Stimulated activated effector memory CD8-positive, alpha-beta T cell treated with anti-CD3 and anti-CD28 coated beads, Interleukin-12 subunit alpha, Interleukin-12 subunit beta, amount 100 ng/mL, for 72 hours (primary cell): ENCODE measurements around the gene PPM1F.

Source experiments
- ATAC-seq: fragments of 150-1000 bp; cut with Tn5 transposase; 2 replicates; pipeline ENCODE4 v1.10.0; 2021
- DNase-seq, 2 donors: peaks; one replicate each; pipeline ENCODE4 v3.0.0; 2021 to 2022; ENCODE audit warnings: low spot score in 2 of 2
- H3K27ac Mint-ChIP-seq: one replicate; pipeline ENCODE4 v1.8.0; 2022; ENCODE audit warnings: mild to moderate bottlenecking, mixed read lengths
- H3K36me3 Mint-ChIP-seq: one replicate; pipeline ENCODE4 v1.8.0; 2022; ENCODE audit warnings: mild to moderate bottlenecking, mixed read lengths
- H3K4me1 Mint-ChIP-seq: one replicate; pipeline ENCODE4 v1.8.0; 2022; ENCODE audit warnings: mixed read lengths
- H3K4me3 Mint-ChIP-seq: one replicate; pipeline ENCODE4 v1.8.0; 2022; ENCODE audit warnings: mild to moderate bottlenecking, mixed read lengths
- H3K9me3 Mint-ChIP-seq: one replicate; pipeline ENCODE4 v1.8.0; 2022; ENCODE audit warnings: mixed read lengths

PPM1F gene, protein sequence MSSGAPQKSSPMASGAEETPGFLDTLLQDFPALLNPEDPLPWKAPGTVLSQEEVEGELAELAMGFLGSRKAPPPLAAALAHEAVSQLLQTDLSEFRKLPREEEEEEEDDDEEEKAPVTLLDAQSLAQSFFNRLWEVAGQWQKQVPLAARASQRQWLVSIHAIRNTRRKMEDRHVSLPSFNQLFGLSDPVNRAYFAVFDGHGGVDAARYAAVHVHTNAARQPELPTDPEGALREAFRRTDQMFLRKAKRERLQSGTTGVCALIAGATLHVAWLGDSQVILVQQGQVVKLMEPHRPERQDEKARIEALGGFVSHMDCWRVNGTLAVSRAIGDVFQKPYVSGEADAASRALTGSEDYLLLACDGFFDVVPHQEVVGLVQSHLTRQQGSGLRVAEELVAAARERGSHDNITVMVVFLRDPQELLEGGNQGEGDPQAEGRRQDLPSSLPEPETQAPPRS

DNA sequence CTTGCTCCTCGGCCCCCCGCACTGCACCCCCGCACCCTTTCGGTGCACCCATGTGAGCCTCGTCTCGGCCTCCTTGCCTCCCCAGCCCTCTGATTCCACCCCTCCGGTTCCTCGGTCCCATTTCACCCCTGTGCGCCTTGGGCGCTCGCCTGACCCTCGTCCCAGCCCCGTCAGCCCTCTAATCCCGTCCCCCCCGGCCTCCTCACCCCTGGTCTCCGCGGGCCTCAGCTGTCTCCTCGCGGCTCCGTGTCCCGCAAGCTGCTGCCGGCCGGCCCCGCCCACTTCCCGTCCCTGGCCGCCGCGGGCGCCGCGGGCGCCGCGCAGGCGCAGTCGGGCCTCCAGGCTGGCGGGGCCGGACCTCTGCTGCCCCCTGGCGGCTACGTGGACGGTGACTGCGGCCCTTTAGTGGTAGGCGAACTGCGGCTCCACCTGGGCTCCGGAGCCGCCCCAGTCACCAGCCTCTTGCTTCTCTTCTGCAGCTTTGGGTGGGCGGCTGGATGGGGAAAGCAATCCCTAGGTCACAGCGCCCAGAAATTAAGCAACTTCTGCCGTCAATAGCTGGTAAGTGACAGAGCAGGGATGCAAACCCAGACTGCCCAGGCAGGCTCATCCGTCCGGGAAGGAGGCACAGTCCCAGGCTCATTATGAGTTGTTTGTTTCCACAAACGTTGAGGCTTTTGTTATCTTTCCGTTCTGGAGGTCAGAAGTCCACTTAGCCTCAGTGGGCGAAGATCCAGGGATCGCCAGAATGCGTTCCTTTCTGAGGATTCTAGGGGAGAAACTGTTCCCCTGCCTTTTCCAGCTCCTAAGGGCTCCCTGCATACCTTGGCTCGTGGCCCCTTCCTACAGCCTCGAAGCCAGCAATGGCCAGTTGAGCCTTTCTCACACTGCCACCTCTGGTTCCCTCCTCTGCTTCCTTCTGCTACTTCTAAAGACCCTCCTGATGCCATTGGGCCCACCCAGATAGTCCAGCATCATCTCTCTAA, at the start of gene PPM1F:
Gene PPM1F, minus strand, starts transcription at position 263 of the 986 bp plus-strand sequence. CDS start 6,800 bp downstream, outside the sequence.
- H3K9me3 Mint-ChIP-seq = no peaks in the 10 kb centered on the region
- peak within 1 kb of the TSS; percentile 61 for H3K27ac Mint-ChIP-seq
- peaks cover 6% of the 10 kb centered on the region for H3K36me3 Mint-ChIP-seq
- peak within 1 kb of the TSS; percentile 73 for H3K4me3 Mint-ChIP-seq
- DNase-seq (peak; percentile 97 to 99), ATAC-seq (peak; percentile 87)
- H3K4me1 Mint-ChIP-seq = peaks cover 31% of the 10 kb centered on the region

DNA sequence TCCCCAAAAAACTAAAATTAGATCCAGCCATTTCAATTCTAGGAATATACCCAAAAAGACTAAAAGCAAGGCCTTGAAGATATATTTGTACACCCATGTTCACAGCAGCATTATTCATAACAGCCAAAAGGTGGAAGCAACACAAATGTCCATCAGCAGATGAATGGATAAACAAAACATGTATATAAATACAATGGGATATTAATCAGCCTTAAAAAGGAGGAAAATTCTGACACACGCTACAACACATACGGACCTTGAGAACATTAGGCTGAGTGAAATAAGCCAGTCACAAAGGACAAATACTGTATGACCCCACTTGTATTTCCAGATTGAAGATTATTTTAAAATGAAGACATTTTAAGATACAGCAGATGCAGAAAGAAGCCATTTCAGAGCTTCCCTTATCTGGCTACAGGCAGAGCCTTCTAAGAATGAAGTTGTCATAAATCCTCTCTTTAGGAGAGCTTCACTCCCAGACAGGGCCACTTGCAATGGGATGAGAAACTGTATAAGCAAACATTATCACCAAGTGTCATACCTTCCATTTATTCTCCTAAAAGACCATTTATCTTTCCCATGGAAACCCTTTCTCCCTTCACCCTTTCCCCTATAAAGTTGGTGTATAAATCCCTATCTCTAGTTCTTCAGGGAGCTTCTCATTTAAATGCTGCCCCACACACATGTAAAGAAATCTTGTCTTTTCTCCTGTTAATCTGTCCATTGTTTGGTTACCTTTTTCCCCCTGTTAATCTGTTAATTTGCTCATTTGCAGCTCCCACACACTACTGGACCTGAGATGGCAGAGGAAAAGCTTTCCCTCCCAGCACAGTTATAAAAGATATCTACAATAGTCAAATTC, 49.2 kb upstream of the PPM1F start:
- ATAC-seq = no peak
- Mint-ChIP-seq H3K4me1 (no peaks in the 10 kb centered on the region), H3K27ac (no peak overlapping the region), H3K36me3 (no peaks in the 10 kb centered on the region), H3K4me3 (no peak overlapping the region), H3K9me3 (no peaks in the 10 kb centered on the region)
- DNase-seq = no peak

DNA sequence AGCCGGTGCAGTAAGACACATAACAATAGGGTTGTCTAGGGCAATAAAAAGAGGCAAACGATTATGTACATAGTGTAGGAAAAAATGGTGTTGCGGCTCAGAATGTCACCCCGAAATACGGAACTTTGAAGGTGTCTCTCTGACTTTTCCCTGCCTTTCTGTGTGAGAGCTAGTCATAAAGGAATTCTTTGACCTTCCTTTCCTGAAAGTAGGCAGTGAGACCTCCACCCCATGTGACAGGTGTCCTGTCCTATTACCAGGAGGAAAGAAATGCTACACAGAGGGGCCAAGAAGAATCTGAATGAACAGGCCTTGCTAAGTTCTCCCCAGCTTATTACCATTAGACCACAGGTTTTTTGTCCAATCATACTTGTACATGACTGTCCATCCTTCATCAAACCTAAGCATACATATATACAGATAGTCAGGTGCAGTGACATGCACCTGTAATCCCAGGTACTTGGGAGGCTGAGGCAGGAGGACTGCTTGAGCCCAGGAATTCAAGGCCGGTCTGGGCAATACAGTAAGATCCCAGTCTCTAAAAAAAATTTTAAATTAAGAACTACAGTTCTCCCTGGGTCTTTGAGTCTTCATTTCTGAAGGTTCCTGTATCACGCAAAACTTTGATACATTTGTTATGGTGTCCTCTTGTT, 46.1 kb upstream of the PPM1F start:
- Mint-ChIP-seq H3K36me3 (no peaks in the 10 kb centered on the region), H3K27ac (no peak overlapping the region), H3K4me3 (no peak overlapping the region), H3K9me3 (no peaks in the 10 kb centered on the region), H3K4me1 (no peaks in the 10 kb centered on the region)
- no peak for ATAC-seq
- no peak for DNase-seq

DNA sequence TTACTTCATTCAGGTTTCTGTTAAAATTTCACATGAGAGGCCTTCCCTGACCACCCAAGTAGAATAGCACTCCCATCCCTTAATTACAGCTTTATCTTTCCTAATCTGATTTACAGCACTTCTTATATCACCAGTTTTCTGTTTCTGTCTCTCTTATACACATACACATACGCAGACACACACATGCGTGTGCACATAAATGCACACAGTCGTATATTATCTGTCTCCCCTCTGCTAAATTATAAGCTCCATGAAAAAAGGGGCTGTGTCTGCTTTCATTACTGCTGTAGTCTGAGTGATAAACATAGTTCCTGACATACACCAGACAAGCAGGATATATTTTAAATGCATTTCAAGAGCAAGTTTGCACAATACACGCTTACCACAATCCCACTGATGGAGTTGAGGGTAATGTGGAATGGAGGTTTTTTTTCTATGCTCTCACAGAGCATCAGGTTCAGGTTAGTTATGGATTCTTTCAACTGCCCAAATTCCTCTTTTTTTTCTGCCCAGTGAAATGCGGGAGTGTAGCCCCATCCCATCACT, 43.6 kb upstream of the PPM1F start:
- Mint-ChIP-seq H3K4me1 (no peaks in the 10 kb centered on the region), H3K36me3 (no peaks in the 10 kb centered on the region), H3K27ac (no peak overlapping the region), H3K4me3 (no peak overlapping the region), H3K9me3 (no peaks in the 10 kb centered on the region)
- ATAC-seq (no peak), DNase-seq (no peak)

DNA sequence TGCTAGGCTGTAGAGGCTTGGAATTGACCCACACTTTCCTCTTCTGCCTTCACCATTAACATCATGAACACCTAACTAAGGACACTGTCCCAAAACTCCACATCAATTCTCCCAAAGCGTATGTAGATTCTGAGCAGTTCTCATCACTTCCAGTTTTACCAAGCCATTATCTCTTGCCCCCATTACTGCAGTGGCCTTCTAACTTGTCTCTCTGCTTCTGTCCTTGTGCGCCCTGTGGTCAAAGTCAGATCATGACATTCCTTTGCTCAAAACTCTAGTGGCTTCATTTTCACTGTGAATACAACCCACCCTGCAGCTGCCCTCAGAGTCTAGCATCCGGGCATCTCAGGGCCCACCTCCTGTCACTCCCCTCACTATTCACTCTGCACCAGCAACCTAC, 43.0 kb upstream of the PPM1F start:
- Mint-ChIP-seq H3K4me3 (no peak overlapping the region), H3K4me1 (no peaks in the 10 kb centered on the region), H3K27ac (no peak overlapping the region), H3K9me3 (no peaks in the 10 kb centered on the region), H3K36me3 (no peaks in the 10 kb centered on the region)
- ATAC-seq = no peak
- DNase-seq = no peak

DNA sequence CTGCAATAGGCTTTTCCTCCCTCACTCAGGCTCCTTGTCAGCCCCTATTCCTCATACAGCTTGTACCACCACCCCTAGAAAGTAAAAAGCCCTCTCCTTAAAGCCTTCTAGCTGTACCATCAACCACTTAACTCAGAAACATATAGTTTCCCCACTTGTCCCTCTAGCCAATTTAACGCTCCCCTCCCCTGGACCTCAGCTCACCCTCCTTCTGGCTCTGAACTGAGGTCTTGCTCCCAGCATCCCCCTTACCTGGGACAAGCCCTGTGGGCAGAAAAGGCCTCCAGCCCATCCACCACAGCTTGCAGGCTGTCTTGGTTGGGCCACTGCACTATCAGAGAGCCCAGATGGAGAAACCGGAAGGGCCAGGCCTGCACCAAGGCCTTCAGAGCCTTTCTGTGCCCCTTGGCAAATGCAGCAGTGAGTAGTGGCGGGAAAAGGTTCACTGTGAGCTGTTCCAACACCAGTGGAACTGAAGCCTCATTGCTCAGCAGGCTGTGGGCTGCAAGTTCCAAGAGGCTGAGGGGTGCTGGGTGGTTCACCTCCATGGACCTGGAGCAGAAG, 42.3 kb upstream of the PPM1F start:
- no peak for DNase-seq
- Mint-ChIP-seq H3K4me3 (no peak overlapping the region), H3K4me1 (no peaks in the 10 kb centered on the region), H3K36me3 (no peaks in the 10 kb centered on the region), H3K9me3 (no peaks in the 10 kb centered on the region), H3K27ac (no peak overlapping the region)
- ATAC-seq = no peak

DNA sequence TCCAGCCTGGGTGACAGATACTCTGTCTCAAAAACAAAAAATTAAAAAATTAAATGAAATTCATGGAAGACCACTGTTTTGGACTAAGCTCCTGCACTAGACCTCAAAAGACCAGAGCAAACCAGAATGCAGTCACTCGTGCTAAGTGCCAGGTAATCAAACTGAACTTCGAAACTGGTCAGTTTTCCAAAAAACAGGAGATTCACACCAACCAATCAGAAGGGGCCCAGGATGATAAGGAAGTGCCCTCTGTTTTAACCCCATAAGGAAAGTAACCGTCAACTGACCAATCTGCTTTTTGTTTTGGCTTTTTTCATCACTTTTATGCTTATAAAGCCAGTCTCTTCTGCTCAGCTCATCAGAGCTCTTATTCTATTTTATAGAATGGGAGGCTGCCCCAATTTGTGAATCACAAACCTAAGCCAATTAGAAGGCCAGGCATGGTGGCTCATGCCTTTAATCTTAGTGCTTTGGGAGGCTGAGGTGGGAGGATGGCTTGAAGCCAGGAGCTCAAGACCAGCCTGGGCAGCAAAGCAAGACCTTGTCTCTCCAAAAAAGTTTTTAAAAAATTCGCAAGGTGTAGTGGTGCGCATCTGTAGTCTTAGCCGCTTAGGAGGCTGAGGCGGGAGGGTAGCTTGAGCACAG, 40.1 kb upstream of the PPM1F start:
- H3K27ac Mint-ChIP-seq = no peak overlapping the region
- H3K4me1 Mint-ChIP-seq = no peaks in the 10 kb centered on the region
- DNase-seq = no peak
- ATAC-seq = no peak
- H3K4me3 Mint-ChIP-seq = no peak overlapping the region
- no peaks in the 10 kb centered on the region for H3K36me3 Mint-ChIP-seq
- H3K9me3 Mint-ChIP-seq = no peaks in the 10 kb centered on the region

DNA sequence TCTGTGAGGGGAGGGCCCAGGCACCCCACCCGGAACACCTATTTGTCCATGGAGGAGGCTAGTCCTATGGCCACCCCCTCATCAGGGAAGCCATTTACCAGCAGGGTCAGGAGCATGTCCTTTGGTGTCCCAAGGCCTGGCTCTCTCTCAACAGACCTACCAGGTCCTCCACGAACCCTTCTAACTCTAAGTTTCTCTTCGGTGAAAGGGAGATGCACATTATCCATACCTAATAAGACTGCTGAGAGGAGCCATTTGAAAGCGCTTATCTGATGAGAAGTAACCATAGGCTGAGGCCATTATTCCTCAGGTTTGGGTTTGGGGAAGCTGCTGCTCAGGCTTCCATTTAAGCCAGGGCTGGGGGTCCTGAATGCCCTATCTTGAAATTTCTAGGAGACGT, 39.1 kb upstream of the PPM1F start:
- H3K4me1 Mint-ChIP-seq = no peaks in the 10 kb centered on the region

DNA sequence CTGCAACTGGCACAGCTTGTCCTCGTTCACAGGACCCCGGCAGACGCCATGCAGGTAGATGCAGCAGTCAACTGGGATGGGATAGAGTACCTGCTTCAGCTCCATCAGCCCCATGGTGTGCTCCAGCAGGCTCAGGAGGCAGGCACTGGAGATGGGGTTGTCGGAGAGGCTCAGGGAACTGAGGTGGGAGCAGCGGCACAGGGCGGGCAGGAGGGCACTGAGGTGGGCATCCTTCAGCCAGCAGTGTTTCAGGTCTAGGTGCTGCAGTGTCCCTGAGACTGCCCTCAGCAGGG, 38.6 kb upstream of the PPM1F start:
- Mint-ChIP-seq H3K4me3 (no peak overlapping the region), H3K9me3 (no peaks in the 10 kb centered on the region), H3K27ac (no peak overlapping the region), H3K36me3 (no peaks in the 10 kb centered on the region), H3K4me1 (no peaks in the 10 kb centered on the region)
- DNase-seq = no peak
- ATAC-seq = no peak

More for the DNA sequence above, 39.1 kb upstream of the PPM1F start:
- ATAC-seq (no peak), DNase-seq (no peak)
- H3K9me3 Mint-ChIP-seq = no peaks in the 10 kb centered on the region
- H3K27ac Mint-ChIP-seq = no peak overlapping the region
- no peaks in the 10 kb centered on the region for H3K36me3 Mint-ChIP-seq
- no peak overlapping the region for H3K4me3 Mint-ChIP-seq

DNA sequence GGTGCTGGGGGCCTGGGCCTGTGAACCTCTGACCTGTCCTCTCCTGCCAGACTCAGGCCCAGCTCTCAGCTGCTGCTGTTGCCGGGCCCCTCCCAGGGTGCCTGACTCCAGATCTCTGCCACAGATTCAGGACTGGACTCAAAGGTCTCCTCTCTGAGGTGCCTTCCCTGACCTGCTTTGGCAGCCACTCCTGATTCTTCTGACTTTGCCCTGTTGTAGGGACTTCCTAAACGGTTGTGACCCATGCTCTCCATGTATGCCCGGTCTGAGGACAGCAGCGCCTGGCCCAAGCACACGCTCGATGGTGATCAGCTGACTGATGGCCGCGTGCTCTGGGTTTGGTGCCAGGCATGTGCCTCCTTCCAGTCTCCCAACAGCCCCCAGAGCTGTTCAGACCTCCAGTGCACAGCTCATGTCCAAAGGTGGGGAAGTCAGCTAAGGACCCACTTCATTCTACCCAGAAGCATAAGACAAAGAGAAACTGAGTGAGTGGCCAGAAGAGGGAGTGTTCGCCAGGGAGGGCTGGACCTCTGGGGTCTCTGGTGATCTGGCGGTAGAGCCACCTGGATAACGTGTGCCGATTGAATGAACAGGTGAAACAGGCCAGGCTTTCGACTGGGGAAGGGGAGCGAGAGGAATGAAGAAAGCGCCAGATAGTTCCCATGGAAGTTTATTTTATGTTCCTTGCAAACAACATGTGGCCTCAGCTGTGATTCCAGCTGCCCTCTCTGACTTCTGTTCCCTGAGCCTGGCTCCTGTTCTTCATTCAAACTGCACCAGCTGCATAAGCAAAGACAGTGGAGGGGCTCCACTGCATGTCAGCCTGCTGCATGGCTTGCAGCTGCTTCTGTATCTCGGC, 38.0 kb upstream of the PPM1F start:
- no peak for DNase-seq
- no peak overlapping the region for H3K27ac Mint-ChIP-seq
- H3K36me3 Mint-ChIP-seq = no peaks in the 10 kb centered on the region

DNA sequence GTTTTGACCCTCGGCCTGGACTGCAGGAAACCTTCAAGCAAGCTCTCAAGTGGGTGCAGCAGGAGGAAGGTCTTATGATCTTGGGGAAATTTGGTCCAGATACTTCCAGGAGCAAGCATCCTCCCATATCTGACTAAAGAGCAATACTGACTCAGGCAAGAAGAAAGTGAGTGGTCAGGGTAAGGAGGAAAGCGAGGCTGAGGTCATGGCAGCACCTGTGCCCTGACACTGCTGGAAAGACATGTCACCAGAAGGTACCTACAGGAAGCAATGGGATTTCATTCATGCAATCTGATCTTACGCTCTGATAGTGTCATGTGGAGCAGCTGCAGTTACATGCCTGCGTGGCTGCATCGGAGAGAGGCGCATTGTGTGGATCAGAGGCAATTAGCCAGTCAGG, 36.4 kb upstream of the PPM1F start:
- DNase-seq (no peak), ATAC-seq (no peak)
- no peak overlapping the region for H3K27ac Mint-ChIP-seq
- no peaks in the 10 kb centered on the region for H3K36me3 Mint-ChIP-seq
- no peaks in the 10 kb centered on the region for H3K9me3 Mint-ChIP-seq
- no peaks in the 10 kb centered on the region for H3K4me1 Mint-ChIP-seq
- H3K4me3 Mint-ChIP-seq = no peak overlapping the region

More for the DNA sequence above, 38.0 kb upstream of the PPM1F start:
- no peaks in the 10 kb centered on the region for H3K9me3 Mint-ChIP-seq
- H3K4me3 Mint-ChIP-seq = no peak overlapping the region
- H3K4me1 Mint-ChIP-seq = no peaks in the 10 kb centered on the region
- ATAC-seq = no peak

DNA sequence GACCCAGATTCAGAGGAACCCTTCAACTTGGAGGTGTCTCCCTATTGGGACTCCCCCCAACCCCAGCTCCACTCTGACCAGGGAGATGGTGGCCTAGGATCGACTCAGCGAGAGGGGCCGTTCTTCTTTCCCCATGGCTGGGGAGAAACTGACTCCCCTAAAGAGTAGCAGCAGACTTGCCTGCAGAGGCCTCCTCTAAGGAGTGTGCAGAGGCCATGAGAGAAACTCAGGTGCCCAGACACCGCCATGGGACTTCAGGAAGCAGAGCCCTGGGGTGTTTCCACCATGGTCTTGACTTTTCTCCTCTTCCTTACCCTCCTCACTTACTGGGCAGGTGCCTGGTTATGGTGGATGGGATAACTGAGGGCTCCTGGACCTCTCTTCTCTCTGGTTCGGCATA, 32.6 kb upstream of the PPM1F start:
- peaks cover 14% of the 10 kb centered on the region for H3K4me1 Mint-ChIP-seq
- DNase-seq = no peak

DNA sequence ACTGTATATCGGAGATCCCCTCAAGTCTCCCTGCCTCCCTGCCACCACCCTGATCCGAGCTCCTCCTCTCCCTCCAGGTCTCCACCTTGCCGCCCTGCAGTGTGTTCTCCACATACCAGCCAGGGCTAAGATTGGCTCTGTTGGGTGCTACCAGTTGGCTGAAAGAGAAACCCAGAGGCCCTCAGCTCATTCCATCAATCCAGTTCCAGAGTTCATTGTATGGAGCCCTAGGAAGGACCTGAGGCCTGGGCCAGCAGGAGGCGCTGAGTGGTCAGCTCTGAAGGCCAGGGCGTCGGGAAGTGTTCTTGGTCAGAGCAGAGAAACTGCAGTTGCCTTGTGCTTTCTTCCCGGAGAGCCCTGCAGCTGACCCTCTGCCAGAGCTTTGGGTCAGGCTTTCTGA, 32.1 kb upstream of the PPM1F start:
- H3K4me3 Mint-ChIP-seq = no peak overlapping the region
- no peaks in the 10 kb centered on the region for H3K9me3 Mint-ChIP-seq
- DNase-seq = no peak
- H3K27ac Mint-ChIP-seq = no peak overlapping the region
- ATAC-seq = no peak
- H3K4me1 Mint-ChIP-seq = peaks cover 18% of the 10 kb centered on the region
- peaks cover 6% of the 10 kb centered on the region for H3K36me3 Mint-ChIP-seq

More for the DNA sequence above, 32.6 kb upstream of the PPM1F start:
- no peaks in the 10 kb centered on the region for H3K9me3 Mint-ChIP-seq
- H3K4me3 Mint-ChIP-seq = no peak overlapping the region
- no peak for ATAC-seq
- peaks cover 6% of the 10 kb centered on the region for H3K36me3 Mint-ChIP-seq
- H3K27ac Mint-ChIP-seq = no peak overlapping the region
